SKM-1 (cell line): Measurements from ENCODE around the gene PICK1.
"Not testable (repeated sequence)": the region's sequence is repeated elsewhere in the genome, so short reads cannot be mapped to it uniquely, and the experiment has no call there.

Experiments used
- DNase-seq: peaks from one replicate; lab custom pipeline; 2025; ENCODE audit not compliant: unreplicated experiment; lab: John Stamatoyannopoulos, UW

The PICK1 gene

DNA sequence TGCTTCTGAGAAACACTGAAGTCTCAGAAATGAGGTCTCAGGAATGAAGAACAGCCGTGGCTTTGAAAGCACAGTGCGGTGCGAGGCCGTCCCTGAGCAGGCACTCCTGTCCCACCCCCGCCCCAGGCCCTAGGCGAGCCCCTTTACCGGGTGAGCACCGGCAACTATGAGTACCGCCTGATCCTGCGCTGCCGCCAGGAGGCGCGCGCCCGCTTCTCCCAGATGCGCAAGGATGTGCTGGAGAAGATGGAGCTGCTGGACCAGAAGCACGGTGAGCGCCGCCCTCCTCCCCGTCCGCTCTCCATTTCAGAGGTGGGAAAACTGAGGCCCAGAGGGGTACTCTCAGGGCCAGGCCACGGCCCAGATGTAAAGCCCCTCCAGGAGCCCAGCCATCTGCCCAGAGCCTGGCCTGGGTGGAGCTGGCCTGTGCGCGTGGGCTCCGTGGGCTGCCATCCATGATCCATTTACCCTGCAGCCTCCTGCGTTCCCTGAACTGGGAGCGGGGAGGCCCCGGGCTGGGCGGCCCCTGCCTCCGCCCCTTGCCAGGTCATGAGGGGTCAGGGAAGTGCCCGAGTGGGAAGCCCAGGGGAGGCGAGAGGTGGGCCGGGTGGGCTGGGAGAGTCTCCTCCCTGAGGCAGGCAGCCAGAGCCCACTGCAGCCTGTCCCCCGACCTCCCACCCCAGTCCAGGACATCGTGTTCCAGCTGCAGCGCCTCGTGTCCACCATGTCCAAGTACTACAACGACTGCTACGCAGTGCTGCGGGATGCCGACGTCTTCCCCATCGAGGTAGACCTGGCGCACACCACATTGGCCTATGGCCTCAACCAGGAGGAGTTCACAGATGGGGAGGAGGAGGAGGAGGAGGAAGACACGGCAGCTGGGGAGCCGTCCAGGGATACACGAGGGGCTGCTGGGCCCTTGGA, 17.2 kb downstream of the PICK1 start:
- no peak for DNase-seq

DNA sequence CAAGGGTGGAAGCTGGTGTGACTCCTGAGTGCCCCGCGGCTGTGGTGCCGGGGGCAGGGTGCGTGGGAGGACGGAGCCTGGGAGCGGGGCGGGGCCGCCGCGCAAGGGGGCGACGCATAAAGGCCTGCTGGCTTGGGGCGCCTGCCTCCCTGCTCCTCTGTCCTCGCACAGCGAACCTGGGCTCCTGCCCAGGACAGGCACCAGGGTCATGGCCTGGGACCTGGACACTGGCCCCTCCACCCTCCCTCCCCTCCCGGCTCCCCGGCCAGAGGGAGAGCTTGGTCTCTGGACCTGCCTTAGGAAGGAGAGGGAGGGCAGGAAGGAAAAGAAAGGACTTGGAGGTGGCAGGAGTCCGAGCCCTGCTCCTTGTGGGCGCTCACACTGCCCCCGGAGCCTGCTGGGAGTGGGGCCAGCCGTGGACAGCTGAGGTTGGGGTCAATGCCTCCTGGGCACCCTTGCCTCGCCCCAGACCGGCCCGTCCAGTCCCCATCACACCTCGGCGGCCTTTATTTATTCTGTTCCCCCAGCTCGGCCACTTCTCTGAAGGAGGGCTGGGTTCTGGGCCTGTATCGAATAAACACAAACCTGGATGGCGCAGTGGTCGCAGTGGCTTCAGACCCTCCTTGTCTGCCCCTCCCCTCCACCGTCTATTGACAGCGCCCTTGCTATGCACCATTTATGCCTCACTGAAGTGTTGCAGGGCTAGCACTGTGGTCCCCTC, 18.1 kb downstream of the PICK1 start:
- no peak for DNase-seq

DNA sequence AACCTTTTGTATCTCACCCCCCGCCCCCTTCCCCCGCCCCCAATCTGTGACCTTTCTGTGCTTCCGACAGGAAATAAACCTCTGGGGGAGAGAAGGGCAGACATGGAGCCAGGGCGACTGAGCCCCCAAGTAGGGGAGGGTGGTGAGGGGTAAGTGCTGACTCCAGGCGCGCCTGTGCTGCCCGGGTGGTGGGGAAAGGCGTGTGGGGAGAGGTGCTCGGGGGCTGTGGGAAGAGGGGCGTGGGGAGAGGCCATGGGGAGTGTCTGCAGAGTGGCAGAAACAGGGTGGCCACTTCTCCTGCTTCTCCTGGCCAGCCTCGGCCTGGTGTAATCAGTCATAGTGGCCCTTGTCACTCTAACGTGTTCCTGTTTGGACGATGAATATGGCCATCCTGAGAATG, 18.8 kb downstream of the PICK1 start:
- DNase-seq, result no peak

DNA sequence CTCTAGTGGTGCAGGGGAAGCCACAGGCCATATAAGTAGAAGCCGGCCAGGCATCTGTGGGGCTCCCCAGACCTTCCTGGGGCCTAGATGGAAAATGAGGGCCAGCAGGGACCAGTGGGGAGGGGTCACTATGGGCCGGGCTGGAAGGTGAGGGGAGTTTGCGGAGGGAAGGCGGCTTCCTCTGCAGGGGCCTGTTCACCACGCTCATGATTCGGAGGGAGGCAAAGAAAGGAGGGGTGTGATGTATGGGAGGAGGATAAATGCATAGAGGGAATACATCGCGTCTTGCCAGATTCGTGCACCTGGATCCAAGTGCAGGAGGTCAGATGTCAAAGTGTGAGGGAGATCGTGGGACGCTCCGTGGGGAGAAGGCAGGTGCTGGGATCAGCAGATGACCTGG, 19.9 kb downstream of the PICK1 start:
- no peak for DNase-seq

DNA sequence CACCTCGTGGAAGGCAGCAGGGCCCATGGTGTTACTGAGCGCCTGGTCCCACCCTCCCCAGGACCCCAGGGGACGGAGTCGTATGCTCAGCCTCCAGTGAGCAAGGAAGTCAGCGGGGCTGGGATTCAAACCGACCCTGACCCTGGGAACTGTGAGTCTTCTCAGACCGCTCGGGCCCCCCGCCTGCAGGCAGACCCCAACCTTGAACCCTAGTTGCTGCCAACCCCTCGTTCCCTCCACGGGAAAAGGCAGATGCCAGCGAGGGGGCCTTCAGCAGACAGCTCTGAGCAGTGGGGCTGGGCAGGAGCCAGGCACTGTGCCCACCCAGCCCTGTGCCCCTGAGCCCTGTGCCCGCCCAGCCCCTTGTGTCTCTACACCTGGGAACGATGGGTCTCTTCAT, 20.4 kb downstream of the PICK1 start:
- DNase-seq, result no peak

DNA sequence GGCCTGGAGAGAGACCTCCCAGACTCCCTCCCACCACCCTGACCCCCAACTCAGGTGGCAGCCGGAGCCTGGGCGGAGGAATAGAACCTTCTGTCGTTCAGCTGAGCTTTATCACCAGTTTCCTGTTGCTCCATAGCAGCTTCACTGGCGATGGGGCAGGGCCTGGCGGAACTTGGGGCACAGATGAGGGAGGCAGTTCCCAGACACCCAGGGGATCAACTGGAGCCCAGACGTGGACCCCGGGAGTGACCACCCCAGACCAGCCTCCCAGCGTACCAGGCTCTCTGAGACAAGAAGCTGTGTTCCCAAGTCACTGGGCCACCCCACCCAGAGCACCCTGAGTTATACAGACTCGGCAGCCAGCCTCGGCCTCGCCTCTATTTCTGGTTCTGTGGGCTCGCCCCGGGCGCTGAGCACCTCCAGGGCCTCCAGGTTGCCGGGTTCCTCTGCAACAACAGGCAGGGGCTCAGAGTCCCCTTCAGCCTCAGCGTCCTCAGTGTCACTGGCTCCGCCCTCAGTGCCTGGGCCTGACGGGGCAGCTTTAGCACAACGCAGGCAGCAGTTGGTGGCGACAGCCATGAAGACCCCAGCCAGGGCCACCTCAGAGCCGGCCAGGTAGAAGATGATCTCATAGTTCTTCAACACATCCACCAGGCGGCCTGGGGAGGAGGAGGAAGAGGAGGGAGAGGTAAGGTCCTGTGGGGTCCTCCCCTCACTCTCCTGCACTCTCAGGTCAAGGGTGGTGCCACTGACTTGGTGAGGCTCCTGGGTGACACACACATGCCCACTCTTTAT, 21.0 kb downstream of the PICK1 start:
- DNase-seq, result no peak

DNA sequence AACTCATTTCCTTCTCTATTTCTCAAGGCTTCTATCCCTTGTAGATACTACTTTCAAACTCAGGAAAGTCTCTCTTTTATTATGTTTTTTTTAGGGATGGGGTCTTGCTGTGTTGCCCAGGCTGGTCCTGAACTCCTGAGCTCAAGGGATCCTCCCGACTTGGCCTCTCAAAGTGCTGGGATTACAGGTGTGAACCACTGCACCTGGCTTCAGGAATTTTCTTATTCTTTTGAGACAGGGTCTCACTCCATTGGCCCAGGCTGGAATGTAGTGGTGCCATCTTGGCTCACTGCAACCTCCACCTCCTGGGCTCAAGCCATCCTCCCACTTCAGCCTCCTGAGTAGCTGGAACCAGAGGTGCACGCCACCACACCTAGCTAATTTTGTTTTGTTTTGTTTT, 22.0 kb downstream of the PICK1 start:
- not testable (repeated sequence) for DNase-seq

DNA sequence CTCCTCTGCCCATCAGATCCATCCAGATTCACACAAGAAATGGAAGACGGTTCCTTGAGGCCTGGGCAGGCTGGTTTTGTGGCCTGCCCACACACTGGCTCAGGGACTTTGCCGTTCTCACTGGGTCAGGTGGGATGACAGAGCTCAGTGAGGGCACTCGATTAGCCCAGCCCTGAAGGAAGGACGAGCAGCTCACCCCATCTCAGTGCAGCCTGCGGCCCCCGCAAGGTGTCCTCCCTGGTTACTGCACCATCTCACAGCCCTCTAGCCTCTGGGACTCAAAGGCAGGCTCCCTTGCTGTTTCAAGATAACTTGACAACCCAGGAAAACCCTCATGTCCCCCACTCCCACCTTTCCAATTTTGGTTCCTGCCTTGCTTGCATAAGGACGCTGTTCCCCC, 22.6 kb downstream of the PICK1 start:
- no peak for DNase-seq

DNA sequence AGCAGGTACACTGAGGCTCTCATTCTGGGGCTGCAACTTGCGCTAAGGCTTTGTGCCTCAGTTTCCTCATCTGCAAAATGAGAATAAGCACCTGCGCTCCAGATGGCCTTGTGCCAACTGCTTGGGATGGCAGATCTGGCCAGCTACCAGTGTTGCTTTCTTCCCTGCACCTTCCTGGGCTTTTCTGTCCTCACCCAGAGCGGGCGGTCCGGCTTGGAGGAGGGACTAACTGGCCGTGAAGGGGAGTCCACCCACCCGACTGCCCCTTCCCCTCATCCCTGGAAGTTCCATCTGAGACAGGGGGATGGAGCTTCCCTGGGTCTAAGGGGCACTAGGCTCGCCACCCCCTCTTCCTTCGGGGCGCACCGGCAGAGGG, 23.3 kb downstream of the PICK1 start:
- DNase-seq, result no peak

DNA sequence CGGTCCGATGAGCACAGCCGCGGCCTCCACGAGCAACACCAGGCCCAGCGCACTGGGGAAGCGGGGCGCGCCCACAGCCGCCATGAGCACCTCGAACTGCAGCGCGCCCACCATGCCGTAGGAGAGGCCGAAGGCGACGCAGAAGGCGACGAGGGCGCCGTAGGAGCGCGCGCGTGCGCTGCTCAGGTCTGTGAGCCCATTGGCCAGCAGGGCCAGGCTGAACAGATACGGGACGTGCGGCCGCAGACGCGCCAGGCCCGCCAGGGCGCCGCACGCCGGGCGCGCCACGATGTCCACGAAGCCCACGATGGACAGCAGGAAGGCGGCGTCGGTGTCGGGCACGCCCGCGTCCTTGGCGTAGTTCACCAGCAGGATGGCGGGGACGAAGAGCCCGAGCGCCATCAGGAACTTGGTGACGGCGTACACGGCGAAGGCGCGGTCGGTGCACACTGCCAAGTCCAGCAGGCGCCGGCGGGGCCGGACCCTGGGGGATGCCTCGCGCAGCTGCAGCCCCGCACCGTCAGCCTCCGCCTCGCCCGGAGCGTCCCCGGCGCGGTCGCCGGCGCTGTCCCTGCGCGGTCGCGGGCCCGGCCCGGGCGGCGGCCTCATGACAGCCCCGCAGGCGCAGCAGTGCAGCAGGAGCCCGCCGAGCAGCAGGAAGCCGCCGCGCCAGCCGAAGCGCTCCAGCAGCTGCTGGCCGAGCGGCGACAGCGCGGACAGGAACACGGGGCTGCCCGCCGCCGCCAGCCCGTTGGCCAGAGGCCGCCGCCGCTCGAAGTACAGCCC, 23.8 kb downstream of the PICK1 start:
- DNase-seq, result no peak

DNA sequence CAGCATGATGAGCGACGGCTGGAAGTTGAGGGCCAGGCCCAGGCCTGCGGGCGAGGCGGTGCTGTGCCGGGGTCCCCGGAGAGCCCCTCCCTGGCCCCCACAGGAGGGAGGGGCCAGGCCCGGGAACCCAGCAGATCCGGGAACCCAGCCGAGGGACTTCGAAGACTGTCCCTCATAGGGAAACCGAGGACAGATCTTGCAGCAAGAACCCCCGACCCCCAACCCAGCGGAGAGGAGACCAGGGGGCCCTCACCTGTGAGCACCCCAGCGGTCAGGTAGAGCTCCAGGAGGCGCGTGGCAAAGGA, 24.4 kb downstream of the PICK1 start:
- no peak for DNase-seq

DNA sequence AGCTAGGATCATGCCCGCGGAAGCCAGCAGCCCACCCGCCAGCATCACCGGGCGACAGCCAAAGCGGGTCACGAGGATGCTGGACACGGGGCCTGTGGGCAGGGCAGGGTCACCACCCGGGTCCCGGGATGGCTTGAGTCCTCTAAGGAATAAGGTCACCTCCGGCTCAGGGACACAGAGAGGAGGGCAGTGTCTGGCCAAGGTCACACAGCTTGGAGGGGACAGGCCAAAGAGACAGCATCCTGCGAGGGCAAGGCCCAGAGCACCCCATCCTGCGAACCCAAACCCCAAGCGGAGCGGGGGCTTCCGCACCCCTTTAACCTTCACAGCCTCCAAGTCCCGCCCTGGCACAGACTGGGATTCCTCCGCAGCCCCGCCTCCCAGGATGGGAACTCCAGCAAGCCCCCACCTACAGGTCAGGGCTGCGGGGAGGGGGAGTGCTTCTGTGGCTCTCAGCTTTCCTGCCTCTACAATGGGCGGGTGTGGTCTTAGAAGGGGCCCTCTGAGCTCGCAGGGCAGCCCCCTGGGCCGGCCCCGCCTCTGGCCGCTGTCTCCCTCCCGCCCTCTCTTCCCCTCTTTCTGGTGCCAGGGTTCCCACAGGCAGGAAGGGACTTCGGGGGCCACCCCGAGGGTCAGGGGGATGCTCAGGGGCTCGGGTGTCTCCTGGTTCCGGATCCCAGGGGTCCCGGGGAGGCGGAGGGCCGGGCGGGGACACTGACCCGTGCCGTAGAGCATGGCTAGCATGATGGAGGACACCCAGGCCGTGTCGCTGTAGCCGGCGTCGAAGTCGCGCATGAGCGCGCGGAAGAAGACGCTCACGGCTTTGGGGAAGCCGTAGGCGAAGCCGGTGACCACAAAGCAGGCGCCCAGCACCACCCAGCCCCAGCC, 25.0 kb downstream of the PICK1 start:
- no peak for DNase-seq

DNA sequence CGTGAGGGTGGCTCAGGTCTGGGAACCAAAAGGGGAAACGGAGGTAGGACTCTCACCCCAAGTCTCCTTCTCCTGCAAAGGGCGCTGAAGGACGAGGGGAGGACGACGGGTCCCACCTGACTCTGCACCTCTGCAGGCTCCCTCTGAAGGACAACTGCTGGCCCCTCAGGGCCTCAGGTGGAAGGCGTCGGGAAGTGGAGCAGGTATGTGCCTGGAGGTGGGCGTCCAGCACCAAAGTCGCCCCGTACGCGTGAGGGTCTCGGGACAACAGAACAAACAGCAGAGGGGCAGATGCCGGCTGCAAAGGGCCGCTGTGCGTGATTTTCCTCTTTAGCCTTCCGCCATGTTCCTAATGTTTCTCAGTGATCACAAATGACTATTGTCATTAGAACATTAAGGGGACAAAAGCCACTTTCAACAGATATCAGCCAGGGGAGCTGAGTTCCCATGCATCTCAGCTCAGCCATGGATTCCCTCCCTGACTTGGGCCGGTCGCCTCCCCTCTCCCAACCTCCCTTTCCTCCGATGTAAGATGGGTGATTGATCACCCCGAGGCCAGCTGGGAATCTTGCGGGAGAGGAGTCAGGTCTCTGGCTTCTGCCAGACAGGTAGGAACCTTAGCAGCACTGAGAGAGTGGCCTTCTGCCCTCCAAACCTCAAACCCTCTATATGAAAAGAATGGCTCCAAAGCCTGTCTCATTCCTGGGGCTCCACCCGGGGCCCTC, 25.9 kb downstream of the PICK1 start:
- DNase-seq, result no peak

DNA sequence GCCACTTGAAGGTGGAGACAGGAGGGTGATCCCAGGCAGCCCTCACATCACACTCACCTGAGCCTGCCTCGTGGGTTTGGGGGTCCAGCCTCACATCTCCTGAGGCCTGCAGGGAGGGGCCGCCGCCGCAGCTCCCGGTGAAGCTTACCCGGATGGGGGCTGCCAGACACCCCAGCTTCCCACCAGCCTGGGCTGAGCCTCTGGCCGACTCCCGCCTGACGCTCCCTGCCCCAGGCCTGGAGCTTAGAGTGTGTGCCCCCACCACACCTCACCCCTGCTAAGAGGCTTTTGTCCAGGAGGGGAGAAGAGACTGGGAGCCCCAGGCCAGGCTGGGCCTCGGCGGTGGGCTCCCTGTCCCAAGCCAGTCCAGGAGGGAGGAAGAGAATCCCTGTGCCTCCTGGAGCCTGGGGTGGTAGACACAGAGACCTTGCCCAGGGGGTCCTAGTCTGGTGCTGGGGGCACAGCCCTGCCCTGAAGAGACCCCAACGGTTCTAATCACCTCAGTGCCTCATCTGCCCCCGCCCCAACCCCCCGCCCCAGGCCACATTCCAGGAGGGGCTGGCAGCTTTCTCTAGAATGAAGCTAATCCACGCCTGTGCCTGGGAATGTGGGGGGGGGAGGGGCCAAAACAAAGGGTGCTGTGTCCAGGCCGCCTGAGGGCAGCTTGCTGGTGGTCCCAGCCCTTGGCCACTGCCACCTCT, 26.9 kb downstream of the PICK1 start, which contains the start of gene SLC16A8:
TSS of gene SLC16A8 (minus strand) at position 254 of the 701 bp plus-strand sequence. CDS start 1,311 bp downstream, outside the sequence.
- no peak for DNase-seq

DNA sequence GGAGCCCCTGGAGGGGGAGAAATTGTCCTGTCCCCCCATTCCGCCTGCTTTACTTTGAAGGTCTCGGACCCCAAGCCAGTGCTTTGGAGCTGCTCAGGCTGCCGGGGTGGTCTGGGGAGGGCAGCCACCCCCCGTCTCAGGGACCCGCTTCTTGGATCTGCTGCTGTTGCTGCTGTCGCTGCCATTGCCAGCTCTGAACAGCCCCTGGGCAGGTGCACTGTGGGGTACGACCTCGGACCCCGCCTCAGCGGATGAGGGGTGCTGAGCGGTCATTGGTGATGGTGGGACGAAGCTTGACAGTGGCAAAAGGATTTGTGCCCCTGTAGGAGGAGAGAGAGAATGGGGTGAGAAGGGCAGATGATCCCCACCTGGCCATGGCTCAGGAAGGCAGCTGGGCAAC, 27.9 kb downstream of the PICK1 start:
- DNase-seq, result no peak

DNA sequence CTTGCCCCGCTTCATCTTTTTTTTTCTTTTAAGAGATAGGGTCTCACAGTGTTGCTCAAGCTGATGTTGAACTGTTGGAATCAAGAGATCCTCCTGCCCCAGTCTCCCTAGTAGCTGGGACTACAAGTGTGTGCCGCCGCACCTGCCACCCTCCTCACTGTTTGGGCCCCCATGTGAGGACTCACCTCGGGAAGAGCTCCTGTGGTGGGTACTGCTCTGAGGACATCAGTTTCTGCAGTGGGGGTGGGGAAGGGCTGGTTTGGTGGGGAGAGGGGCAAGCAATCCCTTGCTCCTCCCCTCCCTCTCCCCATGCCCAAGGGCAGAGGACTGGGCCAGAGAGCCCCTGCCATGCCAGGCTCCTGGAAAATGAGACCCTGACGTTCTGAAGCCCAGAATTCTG, 28.3 kb downstream of the PICK1 start:
- DNase-seq, result no peak

DNA sequence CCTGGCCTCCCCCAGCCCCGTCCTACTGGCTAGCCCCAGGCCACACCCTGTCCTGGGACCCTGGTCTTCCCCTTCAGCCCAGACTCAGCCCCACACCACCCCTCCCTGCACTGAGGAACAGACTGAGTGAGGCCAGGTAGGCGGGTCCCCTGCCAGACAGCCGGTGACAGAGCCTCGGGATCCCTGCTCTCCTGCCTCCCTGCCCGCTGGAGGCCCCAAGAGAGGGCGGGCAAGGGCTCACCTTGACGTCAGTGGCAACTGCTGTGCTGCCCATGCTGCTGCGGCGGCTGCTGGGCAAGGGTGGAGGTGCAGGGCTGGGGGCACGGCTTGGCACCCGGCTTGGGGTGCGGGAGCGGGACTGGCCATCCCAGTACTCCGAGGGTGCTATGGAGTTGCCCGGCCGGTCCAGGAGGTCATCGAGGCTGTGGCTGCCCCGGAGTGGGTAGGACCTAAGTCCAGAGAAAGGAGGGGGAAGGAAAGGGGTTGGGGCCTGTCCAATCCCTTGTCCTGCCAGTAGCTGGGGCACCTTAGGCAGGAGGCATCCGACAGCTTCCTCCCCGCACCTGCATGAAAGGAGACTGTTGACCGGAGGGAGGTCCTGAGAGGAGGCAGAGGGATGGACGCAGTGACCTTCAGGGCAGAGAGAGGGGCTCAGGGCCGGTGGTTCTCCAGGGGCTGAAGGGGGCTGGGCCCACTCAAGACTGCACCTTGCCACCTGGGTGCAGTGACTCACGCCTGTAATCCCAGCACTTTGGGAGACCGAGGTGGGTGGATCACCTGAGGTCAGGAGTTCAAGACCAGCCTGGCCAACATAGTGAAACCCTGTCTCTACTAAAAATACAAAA, 29.0 kb downstream of the PICK1 start:
- no peak for DNase-seq

DNA sequence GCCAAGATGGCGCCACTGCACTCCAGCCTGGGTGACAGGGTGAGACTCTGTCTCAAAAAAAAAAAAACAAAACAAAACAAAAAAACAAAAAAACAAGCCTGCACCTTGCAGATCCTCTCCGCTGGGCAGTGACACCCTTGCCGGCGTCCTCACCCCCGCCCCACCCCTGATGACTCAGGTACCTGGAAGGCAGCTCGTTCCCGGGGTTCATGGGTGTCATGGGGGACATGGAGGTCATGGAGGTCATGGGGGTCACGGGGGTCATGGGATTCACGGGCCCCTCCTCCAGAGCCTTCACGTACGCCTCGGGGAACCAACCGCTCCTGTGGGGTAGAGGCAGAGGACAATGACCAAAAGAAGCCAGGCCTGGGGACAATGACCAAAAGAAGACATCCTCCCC, 29.7 kb downstream of the PICK1 start:
- DNase-seq, result no peak
